Fibroblast of skin of left quadriceps (primary cell): ENCODE results near the gene LRRC41.
A peak's percentile ranks its signal among the peaks of the same experiment; 100 is the strongest.
"Not testable (repeated sequence)": the region's sequence is repeated elsewhere in the genome, so short reads cannot be mapped to it uniquely, and the experiment has no call there.

ENCODE experiments used
- DNase-seq, 2 experiments: peaks; one replicate each; pipeline ENCODE4 v3.0.0-alpha.2; 2013; ENCODE audit warnings: low read depth in 2 of 2

LRRC41 gene

DNA sequence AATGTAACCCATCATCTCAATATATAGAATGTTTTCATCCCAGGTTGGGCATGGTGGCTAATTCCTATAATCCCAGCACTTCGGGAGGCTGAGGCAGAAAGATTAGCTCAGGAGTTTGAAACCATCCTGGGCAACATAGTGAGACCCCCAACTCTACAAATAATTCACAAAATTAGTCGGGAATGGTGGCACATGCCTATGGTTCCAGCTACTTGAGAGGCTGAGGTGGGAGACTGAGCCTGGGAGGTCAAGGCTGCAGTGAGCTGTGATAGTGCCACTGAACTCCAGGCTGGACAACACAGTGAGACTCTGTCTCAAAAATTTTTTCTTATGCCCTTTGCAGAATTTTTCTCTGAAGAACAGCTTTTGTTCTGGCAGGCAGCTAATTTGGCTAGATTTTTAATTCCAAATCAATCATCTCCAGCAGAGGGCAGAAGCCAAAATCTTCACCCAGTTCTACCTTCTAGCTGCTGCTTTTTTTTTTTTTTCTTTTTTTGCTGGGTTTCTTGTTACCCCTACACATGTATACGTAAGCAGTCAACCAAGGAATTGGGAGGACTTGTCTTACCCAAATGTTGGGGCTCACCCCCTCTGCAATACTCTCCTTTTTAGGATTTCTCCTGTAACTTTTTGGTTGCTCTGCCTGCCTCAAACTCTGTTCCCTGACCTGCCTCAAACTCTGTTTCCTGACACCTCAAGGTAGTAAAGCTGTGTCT is 58.6 kb downstream of the LRRC41 start:
- peak in 1 of 2 experiments; percentile 7 for DNase-seq

DNA sequence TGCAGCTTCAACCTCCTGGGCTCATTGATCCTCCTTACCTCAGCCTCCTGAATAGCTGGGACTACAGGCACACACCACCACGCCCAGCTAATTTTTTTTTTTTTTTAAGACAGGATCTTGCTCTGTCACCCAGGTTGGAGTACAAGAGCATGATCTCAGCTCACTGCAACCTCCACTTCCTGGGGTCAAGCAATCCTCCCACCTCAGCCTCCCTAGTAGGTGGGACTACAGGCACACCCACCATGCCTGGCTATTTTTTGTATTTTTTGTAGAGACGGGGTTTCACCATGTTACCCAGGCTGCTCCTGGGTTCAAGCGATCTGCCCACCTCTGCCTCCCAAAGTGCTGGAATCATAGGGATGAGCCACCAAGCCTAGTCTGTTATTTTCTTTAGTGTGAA is 59.6 kb downstream of the LRRC41 start:
- not testable (repeated sequence) for DNase-seq

DNA sequence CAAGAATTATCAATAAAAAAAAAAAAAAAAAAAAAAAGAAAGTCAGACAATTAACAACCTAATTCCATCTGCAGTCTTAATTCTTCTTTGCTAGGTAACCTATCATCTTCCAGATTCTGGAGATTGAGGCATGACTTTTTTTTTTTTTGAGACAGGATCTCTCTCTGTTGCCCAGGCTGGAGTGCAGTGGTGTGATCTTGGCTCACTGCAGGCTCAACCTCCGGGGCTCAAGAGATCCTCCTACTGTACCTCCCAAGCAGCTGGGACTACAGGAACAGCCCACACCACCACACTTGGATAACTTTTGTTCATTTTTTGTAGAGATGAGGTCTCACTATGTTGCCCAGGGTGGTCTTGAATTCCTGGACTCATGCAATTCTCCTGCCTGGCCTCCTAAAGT is 60.5 kb downstream of the LRRC41 start:
- DNase-seq, result no peak

DNA sequence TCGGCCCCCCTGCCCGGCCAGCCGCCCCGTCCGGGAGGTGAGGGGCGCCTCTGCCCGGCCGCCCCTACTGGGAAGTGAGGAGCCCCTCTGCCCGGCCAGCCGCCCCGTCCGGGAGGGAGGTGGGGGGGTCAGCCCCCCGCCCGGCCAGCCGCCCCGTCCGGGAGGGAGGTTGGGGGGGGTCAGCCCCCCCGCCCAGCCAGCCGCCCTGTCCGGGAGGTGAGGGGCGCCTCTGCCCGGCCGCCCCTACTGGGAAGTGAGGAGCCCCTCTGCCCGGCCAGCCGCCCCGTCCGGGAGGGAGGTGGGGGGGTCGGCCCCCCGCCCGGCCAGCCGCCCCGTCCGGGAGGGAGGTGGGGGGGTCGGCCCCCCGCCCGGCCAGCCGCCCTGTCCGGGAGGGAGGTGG is 61.7 kb downstream of the LRRC41 start:
- not testable (repeated sequence) for DNase-seq

DNA sequence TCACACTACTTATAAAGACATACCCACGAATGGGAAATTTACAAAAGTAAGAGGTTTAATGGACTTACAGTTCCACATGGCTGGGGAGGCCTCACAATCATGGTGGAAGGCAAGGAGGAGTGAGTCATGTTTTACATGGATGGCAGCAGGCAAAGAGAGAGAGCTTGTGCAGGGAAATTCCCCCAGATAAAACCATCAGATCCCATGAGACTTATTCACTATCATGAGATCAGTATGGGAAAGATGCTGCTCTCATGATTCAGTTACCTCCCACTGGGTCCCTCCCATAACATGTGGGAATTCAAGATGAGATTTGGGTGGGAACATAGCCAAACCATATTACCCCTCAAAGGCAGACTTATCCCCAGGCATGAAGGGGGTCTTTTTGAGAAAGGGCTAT is 64.6 kb downstream of the LRRC41 start:
- DNase-seq, result peak; percentile 16

DNA sequence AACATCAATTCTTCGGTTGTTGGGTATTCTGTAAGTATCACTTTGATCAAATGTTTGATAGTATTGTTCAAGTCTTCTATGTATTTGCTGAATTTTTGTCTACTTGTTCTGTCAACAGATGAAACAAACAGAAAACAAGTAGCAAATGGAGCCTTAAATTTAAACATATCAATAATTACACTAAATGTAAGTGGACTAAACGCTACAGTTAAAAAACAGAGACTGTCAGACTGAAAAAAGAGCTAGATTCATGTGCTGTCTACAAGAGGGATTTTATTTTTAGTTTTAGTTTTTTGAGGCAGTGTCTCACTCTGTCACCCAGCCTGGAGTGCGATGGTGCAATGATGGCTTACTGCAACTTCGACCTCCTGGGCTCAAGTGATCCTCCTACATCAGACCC is 66.5 kb downstream of the LRRC41 start:
- no peak for DNase-seq

DNA sequence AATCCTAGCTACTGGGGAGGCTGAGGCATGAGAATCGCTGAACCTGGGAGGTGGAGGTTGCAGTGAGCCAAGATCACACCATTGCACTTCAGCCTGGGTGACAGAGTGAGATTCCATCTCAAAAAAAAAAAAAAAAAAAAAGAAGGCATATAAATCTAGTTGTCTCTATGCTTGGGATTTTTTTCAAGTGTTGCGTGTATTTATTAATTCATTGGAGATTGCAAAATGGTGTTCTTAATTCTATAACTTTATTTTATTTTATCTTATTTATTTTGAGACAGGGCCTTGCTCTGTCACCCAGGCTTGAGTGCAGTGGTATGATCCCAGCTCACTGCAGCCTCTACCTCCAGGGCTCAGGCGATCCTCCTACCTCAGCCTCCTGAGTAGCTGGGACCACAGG is 72.2 kb downstream of the LRRC41 start:
- DNase-seq, result not testable (repeated sequence)
